ENCODE data around the gene ABCA2. TPM values are rescaled to one million over a fixed set of nuclear protein-coding genes. Genes with fewer than 3 reads are reported as not detected.

ABCA2 gene
- total RNA-seq, 1 donor from 2014 or later: 47.2 TPM

DNA sequence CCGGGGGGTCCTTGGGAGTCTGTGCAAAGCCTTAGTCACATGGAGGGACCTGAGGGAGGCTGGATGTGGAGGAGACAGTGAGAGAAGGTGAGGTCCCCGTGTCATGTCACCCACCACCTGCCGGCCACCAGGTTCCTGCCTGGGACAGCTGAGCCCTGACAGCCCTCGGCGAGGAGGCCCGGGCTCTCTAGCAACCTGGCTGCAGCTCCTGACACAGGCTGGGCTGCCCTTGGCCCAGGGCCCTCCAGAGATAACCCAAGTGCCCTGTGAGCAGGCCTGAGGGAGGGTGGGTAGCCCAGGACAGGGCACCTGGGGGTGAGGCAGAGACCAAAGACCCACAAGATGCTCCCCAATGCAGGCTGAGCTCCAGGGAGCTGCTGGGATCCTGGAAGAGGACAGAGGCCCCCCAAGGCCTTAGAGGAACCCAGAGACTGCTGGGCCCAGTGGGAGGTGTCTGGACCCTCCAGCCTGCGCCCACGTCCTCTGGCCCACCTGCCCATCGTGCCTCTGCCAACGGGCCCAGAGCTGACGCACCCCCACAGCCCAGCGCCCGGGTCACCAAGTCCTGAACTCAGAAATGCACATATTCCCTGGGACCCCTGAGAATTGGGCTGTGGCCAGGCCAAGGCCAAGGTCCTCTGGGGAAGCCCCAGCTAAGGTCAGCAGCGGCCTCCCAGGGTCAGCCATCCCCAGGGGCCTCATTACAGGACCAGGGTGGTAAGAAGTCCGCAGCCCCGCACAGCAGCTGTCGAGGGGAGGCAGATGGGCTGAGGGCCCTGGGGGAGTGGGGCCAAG, 59.5 kb downstream of the ABCA2 start:
- DNase-seq (ENCODE audit: low spot score): no peak

GRCh38 chr9:136965771-136966484, 62.1 kb downstream of the ABCA2 start:
- no peak for DNase-seq (ENCODE audit: low spot score)

DNA sequence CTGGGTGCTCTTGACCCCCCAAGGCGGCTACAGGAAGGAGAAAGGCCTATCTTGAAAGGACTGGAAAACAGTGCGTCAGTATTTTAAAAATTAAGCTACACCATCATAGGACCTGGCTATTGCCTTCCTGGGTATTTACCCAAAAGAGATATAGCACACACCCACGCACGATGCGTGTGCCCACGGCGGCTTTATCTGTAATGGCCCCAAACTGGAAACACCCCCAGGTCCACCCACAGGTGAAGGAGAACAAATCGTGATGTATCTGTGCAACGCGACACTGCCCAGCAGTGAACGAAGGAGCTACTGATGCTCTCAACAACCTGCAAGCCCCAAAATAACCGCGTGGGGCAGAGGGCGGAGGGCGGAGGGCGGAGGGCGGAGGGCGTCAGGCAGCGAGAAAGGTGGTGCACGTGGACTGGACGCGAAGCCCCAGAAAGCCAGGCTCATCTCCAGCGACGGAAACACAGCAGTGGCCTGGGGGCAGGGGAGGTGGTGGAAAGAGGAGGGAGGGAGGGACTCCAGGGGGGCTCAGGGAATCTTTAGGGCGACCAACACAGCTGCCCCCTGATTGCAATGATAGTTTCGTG, 63.1 kb downstream of the ABCA2 start:
- DNase-seq (ENCODE audit: low spot score): no peak

GRCh38 chr9:136964171-136964689, 63.8 kb downstream of the ABCA2 start:
- no peak for DNase-seq (ENCODE audit: low spot score)

DNA sequence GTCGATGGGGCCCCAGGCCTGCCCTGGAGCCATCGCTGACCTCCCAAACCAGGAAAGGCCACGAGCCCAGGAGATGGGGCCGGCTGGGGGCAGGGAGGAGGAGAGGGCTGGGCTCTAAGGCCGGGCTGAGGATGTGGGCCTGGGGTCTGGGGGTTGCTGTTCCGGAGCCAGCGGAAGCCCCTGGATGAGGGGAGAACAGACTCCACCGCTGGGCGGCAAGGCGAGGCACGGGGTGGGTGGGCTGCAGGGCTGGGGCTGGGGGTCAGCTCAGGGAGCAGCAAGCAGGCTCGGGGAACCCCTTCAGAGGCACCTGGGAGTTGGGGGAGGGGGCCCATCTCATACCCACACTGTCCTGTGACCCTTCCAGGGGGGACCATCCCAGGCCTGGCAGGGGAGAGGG, 64.3 kb downstream of the ABCA2 start:
- no peak for DNase-seq (ENCODE audit: low spot score)

DNA sequence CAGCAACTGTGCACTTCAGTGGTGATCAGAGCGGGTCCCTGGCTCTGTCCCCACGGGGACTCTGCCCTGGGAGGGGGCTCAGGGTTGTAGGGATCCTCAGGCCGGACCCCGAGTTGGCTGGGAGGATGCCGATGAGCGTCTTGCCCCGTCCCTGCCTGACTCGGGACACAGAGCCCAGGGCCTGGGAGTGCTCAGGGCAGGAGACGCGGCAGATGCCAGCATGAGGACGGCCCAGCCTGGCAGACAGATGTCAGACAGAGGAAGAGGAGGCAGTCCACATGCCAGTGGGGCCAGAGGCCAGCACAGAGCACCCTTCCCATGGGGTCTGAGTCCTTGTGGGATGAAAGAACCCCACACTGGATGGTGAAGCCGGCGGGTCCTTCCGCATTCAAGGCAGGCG, 64.7 kb downstream of the ABCA2 start:
- DNase-seq (ENCODE audit: low spot score): no peak

DNA sequence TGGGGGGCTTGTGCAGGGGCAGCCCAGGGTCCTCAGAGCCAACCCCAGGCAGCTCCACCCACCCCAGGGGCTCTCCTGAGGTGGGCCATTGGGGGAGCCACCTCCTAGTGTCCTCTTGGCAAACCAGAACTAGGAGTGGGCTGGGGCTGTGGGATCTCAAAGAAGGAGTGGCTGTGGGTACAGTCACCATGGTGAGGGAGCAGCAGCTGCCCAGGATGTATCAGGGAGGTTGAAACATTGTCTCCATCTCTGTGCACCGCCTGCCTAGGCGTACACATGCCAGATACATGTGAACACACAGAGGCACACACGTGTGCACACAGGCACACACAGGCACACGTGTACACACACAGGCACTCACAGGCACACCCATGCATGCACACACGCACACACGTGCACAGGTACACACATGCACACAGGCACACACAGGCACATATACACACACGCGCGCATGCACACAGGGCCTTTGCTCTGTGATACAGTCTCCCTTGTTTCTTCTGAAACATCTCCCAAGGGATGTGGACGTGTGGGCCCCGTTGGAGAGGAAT, 65.3 kb downstream of the ABCA2 start:
- no peak for DNase-seq (ENCODE audit: low spot score)

DNA sequence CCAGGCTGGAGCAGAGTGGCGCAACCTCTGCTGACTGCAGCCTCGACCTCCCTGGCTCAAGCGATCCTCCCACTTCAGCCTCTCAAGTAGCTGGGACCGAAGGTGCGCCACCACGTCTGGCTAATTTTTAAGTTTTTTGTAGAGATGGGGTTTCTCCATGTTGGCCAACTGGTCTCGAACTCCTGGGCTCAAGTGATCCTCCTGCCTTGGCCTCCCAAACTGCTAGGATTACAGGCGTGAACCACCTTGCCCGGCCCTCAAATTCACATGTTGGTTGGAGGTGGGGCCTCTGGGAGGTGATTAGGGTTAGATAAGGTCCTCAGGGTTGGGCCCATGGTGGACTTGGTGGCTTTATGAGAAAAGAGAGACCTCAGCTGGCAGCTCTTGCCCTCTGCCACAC, 65.9 kb downstream of the ABCA2 start:
- no peak for DNase-seq (ENCODE audit: low spot score)

DNA sequence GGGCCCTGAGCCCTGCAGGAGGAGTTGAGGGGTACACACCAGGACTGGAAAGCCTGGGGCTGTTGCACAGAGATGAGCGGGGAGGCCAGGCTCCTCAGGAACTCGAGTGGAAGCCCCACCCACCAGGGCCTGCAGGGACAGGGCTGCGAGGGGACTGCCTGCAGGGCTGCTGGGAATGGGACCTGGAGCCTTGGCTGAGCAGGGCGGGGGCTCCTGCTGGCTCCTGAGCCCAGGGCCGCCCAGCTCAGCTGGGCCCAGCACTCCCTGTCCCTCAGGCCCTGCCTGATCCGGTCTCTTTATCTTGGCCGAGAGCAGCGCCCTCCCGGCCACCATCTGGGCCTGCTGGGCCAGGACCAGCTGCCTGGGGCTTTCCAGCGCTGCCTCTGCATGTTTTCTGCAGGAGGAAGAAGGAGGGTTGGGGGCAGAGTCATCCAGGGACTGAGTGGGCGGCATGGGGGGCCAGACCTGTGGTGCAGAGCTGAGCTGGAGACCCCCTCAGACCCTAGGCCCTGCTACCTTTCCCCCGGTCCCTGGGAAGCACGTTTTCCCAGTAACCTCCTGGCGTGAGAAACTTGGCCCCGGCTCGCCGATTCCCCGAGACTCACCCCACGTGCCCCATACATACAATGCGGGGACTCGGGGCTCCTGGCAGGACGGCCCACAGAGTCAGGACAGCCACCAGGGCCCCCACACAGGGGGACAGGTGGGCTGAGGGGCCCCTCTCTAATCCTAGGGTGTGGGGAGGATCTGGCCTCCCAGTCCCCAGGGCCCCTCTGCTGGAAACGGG, 66.6 kb downstream of the ABCA2 start:
- no peak for DNase-seq (ENCODE audit: low spot score)

DNA sequence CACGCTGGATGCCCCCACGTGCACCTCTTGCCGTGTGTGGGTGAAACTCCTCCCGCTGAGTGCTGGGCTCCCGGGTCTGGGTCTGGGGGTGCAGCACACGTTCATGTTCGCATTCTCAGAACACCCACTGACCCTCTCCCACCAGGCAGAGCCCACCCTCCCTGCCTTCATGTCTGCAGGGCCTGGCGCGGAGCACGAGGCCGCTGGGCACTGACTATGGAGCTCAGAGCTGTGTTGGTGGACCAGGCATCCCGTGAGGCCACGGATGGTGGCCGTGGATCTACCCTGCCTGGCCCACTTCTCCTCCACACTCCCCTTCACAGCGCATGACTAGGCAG, 67.1 kb downstream of the ABCA2 start:
- DNase-seq (ENCODE audit: low spot score): no peak

- DNase-seq (ENCODE audit: low spot score): no peak
Observed at GRCh38 chr9:136960212-136960937, 67.7 kb downstream of the ABCA2 start.

GRCh38 chr9:136958898-136959850, 68.9 kb downstream of the ABCA2 start:
- no peak for DNase-seq (ENCODE audit: low spot score)

- no peak for DNase-seq (ENCODE audit: low spot score)
Observed at GRCh38 chr9:136958473-136958872, 69.6 kb downstream of the ABCA2 start.

DNA sequence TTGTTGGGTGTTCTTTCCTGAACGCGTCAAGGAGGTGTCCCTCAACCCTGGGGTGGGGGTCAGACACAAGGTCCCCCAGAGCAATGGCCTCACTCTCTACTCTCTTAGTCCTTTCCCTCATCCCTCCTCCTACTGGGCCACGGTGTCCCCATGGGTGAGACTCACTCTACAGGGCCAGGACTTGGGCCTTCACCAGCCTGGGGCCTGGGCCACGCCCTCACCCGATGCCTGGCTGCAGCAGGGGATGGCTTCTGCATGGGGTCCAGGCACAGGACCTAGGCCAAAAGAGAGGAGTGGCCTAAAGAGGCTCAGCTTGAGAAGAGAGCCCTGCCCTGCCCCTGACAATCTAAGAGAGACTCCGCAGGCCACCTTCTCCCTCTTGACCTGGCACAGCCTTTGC, 70.1 kb downstream of the ABCA2 start:
- no peak for DNase-seq (ENCODE audit: low spot score)

DNA sequence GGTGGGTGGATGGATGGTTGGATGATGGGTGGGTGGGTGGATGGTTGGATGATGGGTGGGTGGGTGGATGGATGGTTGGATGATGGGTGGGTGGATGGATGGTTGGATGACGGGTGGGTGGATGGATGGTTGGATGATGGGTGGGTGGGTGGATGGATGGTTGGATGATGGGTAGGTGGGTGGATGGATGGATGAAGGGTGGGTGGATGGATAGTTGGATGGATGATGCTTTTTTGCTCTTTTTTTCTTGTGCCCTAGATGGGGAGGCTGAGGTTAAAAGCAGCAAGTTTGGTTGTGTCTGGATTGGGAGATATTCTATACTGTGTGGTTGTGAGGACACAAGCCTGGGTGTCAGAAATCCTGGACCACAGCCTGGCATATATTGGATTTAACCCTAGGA, 70.6 kb downstream of the ABCA2 start:
- DNase-seq (ENCODE audit: low spot score): no peak
